ENCODE measurements around the gene ZNF407. TPM values are rescaled to one million over a fixed set of nuclear protein-coding genes. Genes with fewer than 3 reads are reported as not detected.

Gene ZNF407
- polyA plus RNA-seq, 2 donors = 2.2 to 2.6 TPM

GRCh38 chr18:74834424-74835309 is 237.0 kb downstream of the ZNF407 start:
- Histone ChIP-seq H3K4me3 (ENCODE audit: low read depth in 1 of 2, low read length in 2 of 2) (no peak overlapping the region), H3K27me3 (ENCODE audit: control insufficient read depth in 1 of 2, insufficient read depth in 2 of 2, low read length in 2 of 2) (no peaks in the 10 kb centered on the region), H3K4me1 (ENCODE audit: control insufficient read depth in 2 of 2, insufficient read depth in 2 of 2, low read length in 1 of 2) (no peaks in the 10 kb centered on the region), H3K9me3 (ENCODE audit: control insufficient read depth in 2 of 2, insufficient read depth in 1 of 2, low read depth in 1 of 2, low read length in 1 of 2) (no peaks in the 10 kb centered on the region), H3K27ac (ENCODE audit: low read depth in 2 of 2, low read length in 1 of 2) (no peak overlapping the region), H3K36me3 (ENCODE audit: control insufficient read depth in 2 of 2, insufficient read depth in 2 of 2, low read length in 1 of 2) (no peaks in the 10 kb centered on the region)
- 84 to 85% methylated on average over 9 of the region's 9 CpGs for WGBS, 2 donors

- Histone ChIP-seq H3K27me3 (ENCODE audit: control insufficient read depth in 1 of 2, insufficient read depth in 2 of 2, low read length in 2 of 2) (no peaks in the 10 kb centered on the region), H3K36me3 (ENCODE audit: control insufficient read depth in 2 of 2, insufficient read depth in 2 of 2, low read length in 1 of 2) (no peaks in the 10 kb centered on the region), H3K9me3 (ENCODE audit: control insufficient read depth in 2 of 2, insufficient read depth in 1 of 2, low read depth in 1 of 2, low read length in 1 of 2) (no peaks in the 10 kb centered on the region), H3K27ac (ENCODE audit: low read depth in 2 of 2, low read length in 1 of 2) (no peak overlapping the region), H3K4me1 (ENCODE audit: control insufficient read depth in 2 of 2, insufficient read depth in 2 of 2, low read length in 1 of 2) (no peaks in the 10 kb centered on the region), H3K4me3 (ENCODE audit: low read depth in 1 of 2, low read length in 2 of 2) (no peak overlapping the region)
- 63 to 66% methylated on average over 8 of the region's 8 CpGs for WGBS, 2 donors
These were observed 238.8 kb downstream of the ZNF407 start for GRCh38 chr18:74836296-74837139.

- no peaks in the 10 kb centered on the region for H3K27me3 ChIP-seq (ENCODE audit: control insufficient read depth in 1 of 2, insufficient read depth in 2 of 2, low read length in 2 of 2)
- no peaks in the 10 kb centered on the region for H3K36me3 ChIP-seq (ENCODE audit: control insufficient read depth in 2 of 2, insufficient read depth in 2 of 2, low read length in 1 of 2)
- peaks cover 0 to 2% of the 10 kb centered on the region in 2 donors for H3K4me1 ChIP-seq (ENCODE audit: control insufficient read depth in 2 of 2, insufficient read depth in 2 of 2, low read length in 1 of 2)
- 76 to 78% methylated on average over 7 of the region's 7 CpGs for WGBS, 2 donors
- H3K4me3 ChIP-seq (ENCODE audit: low read depth in 1 of 2, low read length in 2 of 2) = no peak overlapping the region
- no peaks in the 10 kb centered on the region for H3K9me3 ChIP-seq (ENCODE audit: control insufficient read depth in 2 of 2, insufficient read depth in 1 of 2, low read depth in 1 of 2, low read length in 1 of 2)
- H3K27ac ChIP-seq (ENCODE audit: low read depth in 2 of 2, low read length in 1 of 2) = no peak overlapping the region
These were observed 243.0 kb downstream of the ZNF407 start for GRCh38 chr18:74840492-74841167.

GRCh38 chr18:74841248-74841647 is 243.6 kb downstream of the ZNF407 start:
- Histone ChIP-seq H3K4me3 (ENCODE audit: low read depth in 1 of 2, low read length in 2 of 2) (no peak overlapping the region), H3K4me1 (ENCODE audit: control insufficient read depth in 2 of 2, insufficient read depth in 2 of 2, low read length in 1 of 2) (peaks cover 0 to 2% of the 10 kb centered on the region in 2 donors), H3K36me3 (ENCODE audit: control insufficient read depth in 2 of 2, insufficient read depth in 2 of 2, low read length in 1 of 2) (no peaks in the 10 kb centered on the region), H3K27ac (ENCODE audit: low read depth in 2 of 2, low read length in 1 of 2) (no peak overlapping the region), H3K9me3 (ENCODE audit: control insufficient read depth in 2 of 2, insufficient read depth in 1 of 2, low read depth in 1 of 2, low read length in 1 of 2) (no peaks in the 10 kb centered on the region), H3K27me3 (ENCODE audit: control insufficient read depth in 1 of 2, insufficient read depth in 2 of 2, low read length in 2 of 2) (no peaks in the 10 kb centered on the region)
- WGBS, 2 donors = 90 to 93% methylated on average over 6 of the region's 6 CpGs

- Histone ChIP-seq H3K4me1 (ENCODE audit: control insufficient read depth in 2 of 2, insufficient read depth in 2 of 2, low read length in 1 of 2) (no peaks in the 10 kb centered on the region), H3K27me3 (ENCODE audit: control insufficient read depth in 1 of 2, insufficient read depth in 2 of 2, low read length in 2 of 2) (no peaks in the 10 kb centered on the region), H3K9me3 (ENCODE audit: control insufficient read depth in 2 of 2, insufficient read depth in 1 of 2, low read depth in 1 of 2, low read length in 1 of 2) (no peaks in the 10 kb centered on the region), H3K27ac (ENCODE audit: low read depth in 2 of 2, low read length in 1 of 2) (no peak overlapping the region), H3K4me3 (ENCODE audit: low read depth in 1 of 2, low read length in 2 of 2) (no peak overlapping the region), H3K36me3 (ENCODE audit: control insufficient read depth in 2 of 2, insufficient read depth in 2 of 2, low read length in 1 of 2) (no peaks in the 10 kb centered on the region)
- 91 to 95% methylated on average over 11 of the region's 11 CpGs for WGBS, 2 donors
These were observed 251.6 kb downstream of the ZNF407 start for GRCh38 chr18:74849301-74849700.

- no peak overlapping the region for H3K27ac ChIP-seq (ENCODE audit: low read depth in 2 of 2, low read length in 1 of 2)
These were observed 258.8 kb downstream of the ZNF407 start for GRCh38 chr18:74856434-74856833.

GRCh38 chr18:74856928-74857327 is 259.3 kb downstream of the ZNF407 start:
- H3K9me3 ChIP-seq (ENCODE audit: control insufficient read depth in 2 of 2, insufficient read depth in 1 of 2, low read depth in 1 of 2, low read length in 1 of 2) = no peaks in the 10 kb centered on the region
- 90 to 93% methylated on average over 8 of the region's 8 CpGs for WGBS, 2 donors
- H3K36me3 ChIP-seq (ENCODE audit: control insufficient read depth in 2 of 2, insufficient read depth in 2 of 2, low read length in 1 of 2) = no peaks in the 10 kb centered on the region
- no peak overlapping the region for H3K27ac ChIP-seq (ENCODE audit: low read depth in 2 of 2, low read length in 1 of 2)
- H3K4me3 ChIP-seq (ENCODE audit: low read depth in 1 of 2, low read length in 2 of 2) = no peak overlapping the region
- H3K4me1 ChIP-seq (ENCODE audit: control insufficient read depth in 2 of 2, insufficient read depth in 2 of 2, low read length in 1 of 2) = no peaks in the 10 kb centered on the region
- no peaks in the 10 kb centered on the region for H3K27me3 ChIP-seq (ENCODE audit: control insufficient read depth in 1 of 2, insufficient read depth in 2 of 2, low read length in 2 of 2)

More at GRCh38 chr18:74856434-74856833, 258.8 kb downstream of the ZNF407 start:
- no peak overlapping the region for H3K4me3 ChIP-seq (ENCODE audit: low read depth in 1 of 2, low read length in 2 of 2)
- no peaks in the 10 kb centered on the region for H3K36me3 ChIP-seq (ENCODE audit: control insufficient read depth in 2 of 2, insufficient read depth in 2 of 2, low read length in 1 of 2)
- no peaks in the 10 kb centered on the region for H3K9me3 ChIP-seq (ENCODE audit: control insufficient read depth in 2 of 2, insufficient read depth in 1 of 2, low read depth in 1 of 2, low read length in 1 of 2)
- no peaks in the 10 kb centered on the region for H3K27me3 ChIP-seq (ENCODE audit: control insufficient read depth in 1 of 2, insufficient read depth in 2 of 2, low read length in 2 of 2)
- no peaks in the 10 kb centered on the region for H3K4me1 ChIP-seq (ENCODE audit: control insufficient read depth in 2 of 2, insufficient read depth in 2 of 2, low read length in 1 of 2)

- no peaks in the 10 kb centered on the region for H3K9me3 ChIP-seq (ENCODE audit: control insufficient read depth in 2 of 2, insufficient read depth in 1 of 2, low read depth in 1 of 2, low read length in 1 of 2)
- WGBS, 2 donors = 96 to 98% methylated on average over 1 of the region's 1 CpG
- no peak overlapping the region for H3K4me3 ChIP-seq (ENCODE audit: low read depth in 1 of 2, low read length in 2 of 2)
- H3K27ac ChIP-seq (ENCODE audit: low read depth in 2 of 2, low read length in 1 of 2) = no peak overlapping the region
- no peaks in the 10 kb centered on the region for H3K27me3 ChIP-seq (ENCODE audit: control insufficient read depth in 1 of 2, insufficient read depth in 2 of 2, low read length in 2 of 2)
- no peaks in the 10 kb centered on the region for H3K4me1 ChIP-seq (ENCODE audit: control insufficient read depth in 2 of 2, insufficient read depth in 2 of 2, low read length in 1 of 2)
- no peaks in the 10 kb centered on the region for H3K36me3 ChIP-seq (ENCODE audit: control insufficient read depth in 2 of 2, insufficient read depth in 2 of 2, low read length in 1 of 2)
These were observed 260.2 kb downstream of the ZNF407 start for GRCh38 chr18:74857901-74858300.

- Histone ChIP-seq H3K4me1 (ENCODE audit: control insufficient read depth in 2 of 2, insufficient read depth in 2 of 2, low read length in 1 of 2) (no peaks in the 10 kb centered on the region), H3K27me3 (ENCODE audit: control insufficient read depth in 1 of 2, insufficient read depth in 2 of 2, low read length in 2 of 2) (no peaks in the 10 kb centered on the region), H3K27ac (ENCODE audit: low read depth in 2 of 2, low read length in 1 of 2) (no peak overlapping the region), H3K36me3 (ENCODE audit: control insufficient read depth in 2 of 2, insufficient read depth in 2 of 2, low read length in 1 of 2) (no peaks in the 10 kb centered on the region), H3K9me3 (ENCODE audit: control insufficient read depth in 2 of 2, insufficient read depth in 1 of 2, low read depth in 1 of 2, low read length in 1 of 2) (no peaks in the 10 kb centered on the region), H3K4me3 (ENCODE audit: low read depth in 1 of 2, low read length in 2 of 2) (no peak overlapping the region)
- 66 to 75% methylated on average over 4 of the region's 4 CpGs for WGBS, 2 donors
These were observed 263.5 kb downstream of the ZNF407 start for GRCh38 chr18:74861154-74861553.
